T-helper 9 cell (primary cell): ENCODE results near the gene HOXB1.
A peak's percentile ranks its signal among the peaks of the same experiment; 100 is the strongest.

Source experiments
- DNase-seq: peaks from one replicate; pipeline ENCODE4 v3.0.0-alpha.2; 2020

The HOXB1 gene

GRCh38 chr17:48553826-48554225, 23.0 kb upstream of the HOXB1 start:
- no peak for DNase-seq

- no peak for DNase-seq
Observed at GRCh38 chr17:48553190-48553547, 22.4 kb upstream of the HOXB1 start.

GRCh38 chr17:48552466-48553189, 21.8 kb upstream of the HOXB1 start:
- DNase-seq: no peak

- no peak for DNase-seq
Observed at GRCh38 chr17:48551596-48552465, 21.0 kb upstream of the HOXB1 start.

- no peak for DNase-seq
Observed at GRCh38 chr17:48551214-48551555, 20.4 kb upstream of the HOXB1 start.

- DNase-seq: no peak
Observed at GRCh38 chr17:48550502-48551213, 19.8 kb upstream of the HOXB1 start.

- no peak for DNase-seq
Observed at GRCh38 chr17:48549914-48550501, 19.2 kb upstream of the HOXB1 start.

GRCh38 chr17:48549281-48549630, 18.4 kb upstream of the HOXB1 start:
- DNase-seq: no peak

- DNase-seq: no peak
Observed at GRCh38 chr17:48548523-48549280, 17.9 kb upstream of the HOXB1 start.

GRCh38 chr17:48547808-48548522, 17.2 kb upstream of the HOXB1 start:
- peak; percentile 38 for DNase-seq

GRCh38 chr17:48546924-48547807, 16.4 kb upstream of the HOXB1 start:
- no peak for DNase-seq

GRCh38 chr17:48546137-48546923, 15.5 kb upstream of the HOXB1 start:
- DNase-seq: no peak

GRCh38 chr17:48545539-48545938, 14.7 kb upstream of the HOXB1 start:
- DNase-seq: no peak

- no peak for DNase-seq
Observed at GRCh38 chr17:48545022-48545375, 14.2 kb upstream of the HOXB1 start, which contains the start of gene HOXB2. HOXB2 (minus strand) TSS chr17:48545109; CDS start chr17:48544911, 198 bp downstream.

GRCh38 chr17:48544349-48545021, 13.7 kb upstream of the HOXB1 start:
- DNase-seq: peak; percentile 50

- DNase-seq: no peak
Observed at GRCh38 chr17:48543854-48544348, 13.1 kb upstream of the HOXB1 start.

GRCh38 chr17:48543107-48543853, 12.5 kb upstream of the HOXB1 start:
- peak; percentile 52 for DNase-seq

- no peak for DNase-seq
Observed at GRCh38 chr17:48542698-48543106, 11.9 kb upstream of the HOXB1 start.
